NCI-H526 treated with DMSO at 0.1 percent for 48 hours (cell line): ENCODE data around the gene CHST3.
A peak's percentile ranks its signal among the peaks of the same experiment; 100 is the strongest.
"Not testable (repeated sequence)": the region's sequence is repeated elsewhere in the genome, so short reads cannot be mapped to it uniquely, and the experiment has no call there.

Source experiments
- DNase-seq: peaks from one replicate; lab custom pipeline; 2025; lab: John Stamatoyannopoulos, UW

The CHST3 gene

DNA sequence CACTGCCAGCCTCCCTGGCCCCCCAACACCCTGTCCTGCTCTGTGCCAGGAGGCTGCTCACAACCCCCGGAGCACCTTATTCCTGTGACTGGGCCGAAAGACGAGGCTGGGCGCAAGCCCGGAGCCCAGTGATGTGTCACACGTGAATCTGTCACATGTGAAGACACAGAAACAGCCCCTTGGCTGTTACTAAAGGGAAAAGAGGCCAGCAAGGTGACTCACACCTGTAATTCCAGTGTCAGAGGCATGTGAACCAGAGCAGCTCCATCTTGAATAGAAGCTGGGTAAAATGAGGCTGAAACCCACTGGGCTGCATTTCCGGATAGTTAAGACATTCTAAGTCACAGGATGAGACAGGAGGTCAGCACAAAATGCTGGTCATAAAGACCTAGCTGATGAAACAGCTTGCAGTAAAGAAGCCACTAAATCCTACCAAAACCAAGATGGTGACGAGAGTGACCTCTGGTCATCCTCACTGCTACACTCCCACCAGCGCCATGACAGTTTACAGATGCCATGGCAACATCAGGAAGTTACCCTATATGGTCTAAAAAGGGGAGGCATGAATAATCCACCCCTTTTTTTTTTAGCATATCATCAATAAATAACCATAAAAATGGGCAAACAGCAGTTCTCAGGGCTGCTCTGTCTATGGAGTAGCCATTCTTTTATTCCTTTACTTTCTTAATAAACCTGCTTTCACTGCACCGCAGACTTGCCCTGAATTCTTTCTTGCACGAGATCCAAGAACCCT lies 68.4 kb downstream of the CHST3 start:
- DNase-seq: not testable (repeated sequence)

DNA sequence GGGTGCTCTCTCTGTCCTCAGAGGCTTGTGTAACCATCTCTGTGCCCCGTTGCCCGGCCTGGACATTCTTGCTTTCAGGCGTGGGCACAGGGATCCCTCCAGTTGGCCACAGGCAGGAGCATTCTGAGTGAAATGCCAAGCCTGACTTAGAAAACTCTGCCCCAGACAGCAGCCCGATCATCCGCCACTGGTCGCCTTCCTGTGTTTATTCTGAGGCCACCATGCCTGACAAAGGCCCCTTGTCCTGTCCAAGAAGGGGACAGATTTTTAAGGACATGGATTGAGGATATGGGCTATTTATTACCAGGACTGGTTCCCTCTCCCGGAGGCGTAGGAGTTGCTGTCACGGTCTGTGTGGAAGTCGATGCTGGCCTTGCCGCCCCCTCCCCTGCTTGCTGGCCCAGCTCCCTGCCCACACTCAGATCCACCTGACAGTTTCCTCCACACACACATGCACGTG lies 69.9 kb downstream of the CHST3 start:
- DNase-seq: no peak

DNA sequence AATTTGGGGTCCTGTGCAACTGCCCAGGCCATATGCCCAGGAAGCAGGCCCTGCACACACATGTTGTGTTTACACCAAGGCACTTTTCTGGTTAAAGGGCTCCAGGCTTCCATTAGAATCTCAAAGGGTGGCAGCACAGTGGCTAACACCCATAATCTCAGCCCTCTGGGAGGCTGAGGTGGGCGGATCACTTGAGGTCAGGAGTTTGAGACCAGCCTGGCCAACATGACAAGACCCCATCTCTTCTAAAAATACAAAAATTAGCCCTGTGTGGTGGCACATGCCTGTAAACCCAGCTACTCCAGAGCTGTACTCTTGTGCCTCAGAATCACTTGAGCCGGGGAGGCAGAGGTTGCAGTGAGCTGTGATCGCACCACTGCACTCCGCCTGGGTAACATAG lies 70.6 kb downstream of the CHST3 start:
- DNase-seq: no peak

DNA sequence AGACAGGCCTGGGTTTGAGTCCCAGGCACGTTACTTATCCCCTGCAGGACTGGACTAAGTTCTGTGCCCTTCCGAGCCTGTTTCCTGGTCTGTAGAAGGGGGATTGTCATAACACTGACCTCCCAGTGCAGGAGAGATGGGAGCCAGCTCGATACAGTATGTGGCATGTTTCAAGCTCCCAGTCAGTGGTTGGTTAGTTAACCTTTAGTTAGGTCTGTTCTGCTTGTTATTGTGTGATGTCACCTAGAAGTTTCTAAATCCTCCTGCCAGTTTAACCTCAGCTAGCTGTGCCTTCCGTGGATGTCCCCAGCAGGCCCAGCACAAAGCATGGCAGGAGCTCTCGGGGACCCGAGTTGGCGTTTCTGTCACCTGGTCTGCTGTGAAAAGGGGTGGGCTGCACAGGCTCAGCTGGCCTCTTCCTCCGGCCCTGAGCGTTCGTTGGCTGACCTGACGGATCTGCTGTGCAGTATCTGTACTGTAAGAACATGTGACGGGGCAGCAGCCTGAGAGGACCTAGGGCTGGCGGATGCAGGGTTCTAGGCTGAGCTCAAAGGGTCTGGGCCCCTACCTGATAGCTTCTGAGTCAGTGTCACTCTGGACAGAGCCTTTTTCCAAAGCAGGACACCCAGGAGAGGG lies 71.2 kb downstream of the CHST3 start:
- DNase-seq: no peak

DNA sequence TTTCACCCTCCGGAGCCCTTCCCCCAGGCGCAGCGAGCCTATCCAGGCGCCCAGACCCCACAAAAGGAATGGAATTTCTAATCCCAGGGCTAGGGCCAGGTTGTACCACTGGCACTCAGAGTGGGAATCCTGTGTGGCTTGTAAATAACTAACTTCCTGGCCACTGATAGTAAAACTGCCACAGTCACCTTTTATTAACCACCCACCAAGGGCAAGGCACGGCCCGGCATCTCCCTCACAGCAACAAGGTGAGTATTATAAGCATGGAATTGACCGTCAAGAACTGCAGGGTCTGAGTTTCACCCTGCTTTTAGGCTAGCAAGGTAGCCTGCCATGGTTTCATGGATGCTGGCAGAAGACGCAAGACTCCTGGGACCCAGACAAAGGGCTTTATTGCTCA lies 73.1 kb downstream of the CHST3 start:
- DNase-seq: no peak

DNA sequence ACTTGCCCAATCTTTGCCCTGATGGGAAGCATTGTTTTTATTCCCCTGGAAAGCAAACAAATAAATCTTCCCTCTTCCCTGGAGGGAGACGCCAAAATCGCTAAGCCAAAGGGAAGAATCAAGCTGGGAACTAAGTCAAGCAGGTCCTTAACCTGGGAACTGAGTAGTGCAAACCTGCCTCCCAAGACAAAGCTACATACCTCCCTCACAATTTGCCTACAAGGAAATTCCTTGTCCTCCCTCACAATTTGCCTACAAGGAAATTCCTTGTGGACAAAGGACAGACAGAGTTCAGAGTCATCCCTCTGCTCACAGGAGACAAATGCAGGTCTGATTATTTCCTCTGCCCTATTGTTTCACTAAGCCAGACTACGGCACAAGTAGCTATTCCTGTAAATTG lies 73.6 kb downstream of the CHST3 start:
- DNase-seq: no peak

DNA sequence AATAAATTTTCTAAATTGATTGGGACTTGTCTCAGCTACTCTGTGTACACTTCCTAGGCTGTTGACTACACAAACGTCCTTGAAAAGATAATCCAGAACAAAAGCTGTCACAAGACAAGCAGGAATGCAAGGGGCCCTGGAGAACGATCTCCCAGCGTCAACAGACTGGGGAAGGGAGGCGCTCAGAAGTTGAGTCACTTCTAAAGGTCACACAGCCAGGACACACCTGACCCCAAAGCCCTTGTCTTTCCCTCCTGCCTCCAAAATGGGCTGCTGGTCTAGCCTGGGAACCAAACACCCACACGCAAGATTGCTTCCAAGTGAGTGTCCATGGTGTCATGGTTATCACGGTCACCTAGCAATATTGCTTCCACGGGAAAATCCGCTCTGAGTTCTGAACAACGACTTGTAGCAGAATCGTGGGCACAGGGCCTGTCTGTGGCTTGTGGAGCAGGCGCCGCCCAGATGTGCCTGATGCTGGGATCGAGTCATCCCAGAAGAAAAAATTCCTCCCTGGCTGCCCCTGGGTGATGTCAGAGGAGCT lies 74.3 kb downstream of the CHST3 start:
- no peak for DNase-seq

DNA sequence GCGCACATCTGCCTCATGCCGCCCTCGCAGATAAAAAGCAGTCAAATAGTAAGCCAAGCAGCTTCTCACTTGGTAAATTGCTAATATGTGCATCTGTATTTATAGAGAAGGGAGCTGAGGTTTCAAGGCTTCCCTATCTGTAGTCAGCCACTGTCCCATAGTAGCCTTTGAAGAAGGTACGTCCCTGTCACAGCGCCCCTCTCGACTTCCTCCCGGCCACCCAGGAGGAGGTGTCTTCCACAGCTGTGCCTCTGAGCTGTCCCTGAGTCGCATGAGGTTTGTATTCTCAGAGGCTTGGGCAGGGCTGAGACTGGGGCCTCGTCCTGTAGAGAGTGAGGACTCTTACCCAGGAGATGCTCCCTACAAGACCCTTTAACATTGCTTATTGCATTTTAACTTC lies 75.2 kb downstream of the CHST3 start:
- DNase-seq: no peak

DNA sequence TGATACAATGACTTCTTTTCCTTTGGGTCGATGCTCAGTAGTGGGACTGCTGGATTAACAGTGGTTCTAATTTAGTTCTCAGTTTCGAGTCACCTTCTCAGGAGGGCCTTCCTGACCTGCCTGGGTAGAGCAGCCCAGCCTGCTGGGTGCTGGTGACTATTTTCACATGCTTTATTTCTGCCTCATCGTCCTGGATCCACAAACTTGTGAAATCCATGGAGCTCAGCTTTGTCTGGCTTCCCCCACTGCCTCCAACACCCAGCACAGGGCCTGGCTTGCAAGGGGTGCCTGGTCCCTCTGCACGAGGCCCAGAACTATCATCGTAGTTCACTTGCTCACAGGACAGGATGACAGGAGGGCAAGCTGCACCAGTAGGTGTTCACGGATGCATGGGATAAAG lies 77.3 kb downstream of the CHST3 start:
- DNase-seq: no peak

DNA sequence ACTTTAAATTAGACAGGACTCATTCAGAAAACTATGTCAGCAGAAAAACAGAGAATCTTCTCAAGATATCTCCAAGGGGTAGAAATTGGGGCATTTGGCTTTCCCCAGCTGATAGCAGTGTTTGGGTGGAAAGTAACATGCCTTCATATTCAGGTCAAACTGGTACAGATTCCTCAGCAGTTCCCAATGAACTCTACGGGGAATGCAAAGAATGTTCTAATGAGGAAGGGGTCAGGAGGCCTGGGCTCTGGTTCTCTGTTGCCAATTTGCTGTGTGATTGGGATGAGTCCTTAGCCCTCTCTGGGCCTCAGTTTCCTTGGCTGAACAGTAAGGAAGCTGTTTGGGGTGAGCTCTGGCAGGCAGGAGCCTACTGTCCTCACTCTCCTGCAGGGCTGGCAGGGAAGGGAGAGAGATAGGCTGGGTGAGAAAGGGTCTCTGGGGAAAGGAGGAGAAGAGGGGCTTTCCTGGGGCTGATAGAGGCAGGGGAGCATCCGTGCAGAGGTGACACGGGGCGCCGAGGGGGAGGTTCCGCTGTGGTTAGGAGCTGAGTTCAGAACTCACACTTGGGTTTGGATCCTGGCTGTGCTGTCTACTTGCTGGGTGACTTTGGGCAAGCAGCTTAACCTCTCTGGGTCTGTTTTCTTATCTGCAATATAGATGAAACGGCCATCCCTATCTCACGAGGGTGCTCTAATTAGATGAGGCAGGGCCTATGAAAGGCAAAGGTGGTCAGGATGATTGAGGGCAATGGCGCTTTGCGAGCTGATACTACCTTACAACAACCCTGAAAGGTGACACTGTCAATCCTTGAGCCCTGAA lies 79.0 kb downstream of the CHST3 start:
- no peak for DNase-seq

DNA sequence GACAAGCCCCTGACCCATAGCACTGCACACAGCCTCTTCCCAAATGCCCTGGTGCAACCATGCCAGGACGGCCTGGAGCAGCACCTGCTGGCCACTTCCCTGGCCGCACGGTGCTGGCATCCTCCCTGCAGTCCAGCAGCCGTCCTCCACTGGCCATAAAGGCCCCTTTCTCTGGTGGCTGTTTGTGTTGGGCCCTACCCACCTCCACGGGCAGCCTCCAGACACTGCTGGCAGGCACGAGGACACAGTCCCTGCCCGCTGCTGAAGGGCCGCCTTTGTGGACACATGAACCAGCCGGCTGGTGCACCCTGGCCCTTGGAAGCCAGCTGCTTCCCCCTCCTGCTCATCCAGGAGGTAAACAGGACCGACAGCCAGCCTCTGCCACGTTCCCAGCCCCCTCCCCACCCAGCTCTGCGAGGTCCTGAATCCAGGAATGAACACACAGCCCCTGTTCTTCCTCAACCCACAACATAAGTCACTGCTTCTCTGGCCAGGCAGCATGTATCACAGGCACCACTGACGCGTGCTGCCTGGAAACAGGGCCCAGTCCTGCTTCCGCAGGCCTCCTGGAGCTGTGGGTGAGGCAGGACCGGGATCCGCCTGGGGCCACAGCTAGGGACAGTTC lies 80.3 kb downstream of the CHST3 start:
- DNase-seq: no peak

DNA sequence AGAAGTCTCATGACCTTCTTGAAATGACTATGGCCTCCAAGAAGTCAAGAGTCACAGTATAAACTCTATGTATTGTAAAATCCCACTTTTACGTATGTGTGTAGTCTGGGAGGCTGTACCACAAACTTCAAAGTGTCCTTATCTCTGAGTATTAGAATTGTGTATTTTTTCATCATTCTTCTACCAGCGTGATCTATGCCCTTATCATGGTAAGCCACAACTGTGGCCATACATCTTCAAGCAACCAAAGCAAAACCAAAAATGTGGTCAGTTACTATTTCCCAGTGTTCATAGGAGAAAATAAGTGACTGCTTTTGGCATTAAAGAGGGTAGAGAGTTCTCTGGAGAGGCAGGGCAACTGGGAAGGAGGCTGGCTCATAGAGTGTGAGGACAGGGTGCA lies 81.4 kb downstream of the CHST3 start:
- DNase-seq: no peak

DNA sequence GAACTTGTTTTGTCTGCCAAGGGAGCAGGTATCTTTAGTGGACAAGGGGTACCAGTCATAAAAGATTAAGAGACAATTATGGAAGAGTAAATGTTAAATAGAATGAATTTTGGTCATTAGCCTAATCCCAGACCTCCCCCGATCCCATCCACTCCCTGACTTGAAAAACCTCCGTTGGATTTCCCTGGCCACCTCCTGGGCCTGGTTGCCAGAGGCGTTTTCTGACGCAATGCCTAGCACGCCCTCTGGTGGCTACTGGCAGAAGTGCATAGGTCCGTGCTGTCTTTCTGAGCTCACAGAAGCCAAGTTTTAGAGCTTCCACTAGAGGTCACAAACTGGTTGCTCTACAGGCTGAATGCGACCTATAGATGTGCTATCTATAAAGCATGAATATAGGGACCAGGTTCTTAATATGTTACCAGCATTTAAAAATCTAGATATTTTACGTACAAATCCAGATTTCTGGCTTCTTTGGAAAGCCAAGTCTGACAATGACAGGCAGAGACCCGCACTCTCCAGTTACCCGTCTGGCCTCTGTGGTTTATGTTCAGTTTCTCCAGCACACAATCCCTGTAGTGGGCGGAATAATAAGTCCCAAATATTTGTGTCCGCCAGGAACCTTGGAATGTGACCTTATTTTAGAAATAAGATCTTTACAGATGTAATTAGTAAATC lies 84.4 kb downstream of the CHST3 start:
- peak; percentile 73 for DNase-seq

DNA sequence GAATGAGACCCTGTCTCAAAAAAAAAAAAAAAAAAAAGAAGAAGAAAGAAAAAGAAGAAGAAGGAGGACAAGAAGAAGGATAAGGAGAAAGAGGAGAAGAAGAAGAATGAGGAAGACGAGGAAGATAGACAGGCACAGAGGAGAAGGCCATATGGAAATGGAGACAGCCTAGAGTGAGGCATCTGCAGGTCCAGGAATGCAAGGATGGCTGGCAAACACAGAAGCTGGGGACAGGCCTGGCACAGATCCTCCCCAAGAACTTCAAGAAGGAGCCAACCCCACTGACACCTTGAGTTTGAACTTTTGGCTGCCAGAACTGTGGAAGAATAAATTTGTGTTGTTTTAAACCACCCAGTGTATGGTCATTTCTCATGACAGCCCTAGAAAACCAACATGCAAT lies 85.3 kb downstream of the CHST3 start:
- DNase-seq: no peak

DNA sequence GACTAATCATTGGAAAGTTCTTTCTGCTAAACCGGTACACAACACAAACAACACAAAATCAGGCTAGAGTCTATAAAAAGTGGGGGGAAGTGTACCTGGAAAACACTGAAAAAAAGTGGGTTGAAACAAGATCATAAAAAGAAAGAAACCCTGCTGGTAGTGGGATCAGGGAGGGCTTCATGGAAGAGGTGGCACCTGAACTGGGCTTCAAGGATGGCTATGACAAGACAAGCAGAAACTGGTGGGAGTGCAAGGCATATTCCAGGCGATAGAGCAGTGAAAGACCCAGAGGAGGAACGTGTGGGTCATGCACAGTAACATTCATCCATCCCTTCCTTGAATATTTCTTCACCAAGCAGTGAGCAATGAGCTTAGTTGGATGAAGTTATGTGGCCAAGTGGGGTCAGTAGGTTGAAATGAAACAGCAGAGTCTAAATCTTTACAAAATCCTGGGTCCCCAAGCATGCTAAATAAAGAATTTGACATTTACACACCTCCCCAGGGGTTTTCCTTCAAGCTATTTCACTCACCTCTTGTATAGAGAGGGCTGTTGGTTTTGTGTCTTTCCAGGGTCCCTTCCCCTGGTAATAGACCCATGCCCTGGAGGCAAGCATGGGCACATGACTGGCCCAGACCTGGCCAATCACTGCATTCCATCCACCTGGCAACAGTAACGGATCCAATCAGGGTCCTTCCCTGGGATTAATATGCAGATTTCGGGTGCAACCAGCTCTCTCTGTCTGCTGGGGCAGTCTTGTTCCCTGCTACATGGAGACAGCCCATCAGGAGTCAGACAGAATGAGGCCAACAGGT lies 86.0 kb downstream of the CHST3 start:
- no peak for DNase-seq

DNA sequence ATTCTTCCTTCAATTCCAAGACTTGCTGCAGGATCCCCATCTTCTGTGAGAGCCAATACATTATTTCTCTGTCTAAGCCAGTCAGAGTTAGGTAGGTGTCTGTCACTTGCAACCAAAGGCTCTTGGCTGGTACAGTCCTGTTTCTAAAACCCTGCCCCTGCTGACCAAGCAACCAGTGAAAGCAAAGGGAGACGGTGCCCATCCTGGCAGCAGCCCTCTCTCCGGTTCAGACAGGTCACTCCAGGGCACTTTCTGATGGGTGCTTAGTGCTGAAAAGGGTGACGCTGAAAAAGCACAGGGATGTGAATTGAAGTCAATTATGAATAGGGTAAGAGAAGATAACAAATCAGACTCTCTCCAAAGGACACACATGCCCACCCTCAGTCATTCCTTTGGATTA lies 86.7 kb downstream of the CHST3 start:
- no peak for DNase-seq

DNA sequence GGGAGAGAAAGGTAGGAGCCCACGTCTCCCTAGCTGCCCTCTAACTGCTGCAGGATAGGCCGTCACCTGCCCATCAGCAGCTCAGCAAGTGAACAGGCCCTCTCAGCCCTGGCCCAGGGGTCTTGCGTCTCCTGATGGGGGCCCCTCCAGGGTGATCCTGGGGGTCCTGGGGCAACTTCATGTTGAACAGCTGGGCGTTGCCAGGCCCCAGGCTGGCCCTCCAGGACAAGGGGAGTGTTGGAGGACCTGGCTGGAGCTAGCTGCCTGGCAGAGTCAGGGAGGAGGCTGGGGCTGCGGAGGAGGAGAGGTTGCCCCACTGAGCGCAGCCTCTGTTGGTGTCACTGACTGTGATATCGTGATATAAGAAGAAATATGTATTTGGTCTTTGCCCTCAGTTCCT lies 89.5 kb downstream of the CHST3 start:
- no peak for DNase-seq

DNA sequence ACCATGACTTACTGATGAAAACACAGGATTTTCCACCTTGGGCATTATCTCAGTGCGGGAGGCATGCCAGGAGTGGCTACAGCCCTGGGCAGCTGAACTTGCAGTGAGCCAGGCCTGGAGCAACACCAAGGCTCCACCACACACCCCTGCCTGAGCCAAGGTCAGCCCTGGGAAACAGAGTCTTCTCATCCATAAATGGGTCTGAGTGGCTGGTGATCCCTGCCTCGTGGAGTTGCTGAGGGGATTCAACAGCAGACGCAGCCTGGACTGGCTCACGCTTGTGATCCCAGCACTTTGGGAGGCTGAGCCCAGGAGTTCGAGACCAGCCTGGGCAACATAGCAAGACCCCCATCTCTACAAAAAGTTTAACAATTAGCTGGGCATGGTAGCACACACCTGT lies 91.9 kb downstream of the CHST3 start:
- no peak for DNase-seq

DNA sequence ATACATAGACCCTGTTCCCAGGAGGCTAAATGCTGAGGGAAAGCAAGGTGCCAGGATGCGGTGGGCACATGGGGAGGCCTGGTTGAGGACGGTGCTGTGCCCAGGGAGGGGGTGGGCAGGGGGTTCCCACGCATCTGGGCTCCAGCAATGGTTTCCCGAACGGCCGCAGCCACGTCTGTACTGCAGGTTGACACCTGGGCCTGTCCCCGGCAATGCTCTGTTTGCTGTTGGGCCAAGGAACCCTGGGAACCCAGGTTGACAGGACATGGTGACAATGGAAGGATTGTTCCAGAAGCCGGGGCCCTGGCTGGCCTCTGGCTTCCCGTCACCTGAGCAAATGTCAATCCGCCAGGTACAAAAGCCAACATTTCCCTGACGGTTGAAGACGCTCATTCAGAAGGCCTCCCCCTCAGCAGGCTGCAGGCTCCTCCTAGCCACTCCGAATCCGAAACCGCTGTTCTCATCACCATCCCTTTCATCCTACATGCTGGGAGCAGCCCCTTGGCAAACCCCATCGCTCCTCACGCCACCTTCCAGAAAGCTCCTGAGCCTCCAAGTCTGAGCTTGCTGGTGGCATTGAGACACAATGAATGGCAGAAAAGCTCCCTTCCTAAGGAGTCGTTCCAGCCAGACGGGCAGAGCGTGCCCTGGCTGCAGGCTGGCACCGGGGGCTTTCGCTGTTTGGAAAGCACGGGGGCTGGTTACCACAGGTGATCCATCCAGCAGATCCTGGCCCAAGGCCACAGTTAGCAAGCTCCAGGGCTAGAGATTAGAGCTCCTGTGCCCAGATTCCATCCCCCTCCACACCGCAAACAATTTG lies 92.9 kb downstream of the CHST3 start:
- no peak for DNase-seq

DNA sequence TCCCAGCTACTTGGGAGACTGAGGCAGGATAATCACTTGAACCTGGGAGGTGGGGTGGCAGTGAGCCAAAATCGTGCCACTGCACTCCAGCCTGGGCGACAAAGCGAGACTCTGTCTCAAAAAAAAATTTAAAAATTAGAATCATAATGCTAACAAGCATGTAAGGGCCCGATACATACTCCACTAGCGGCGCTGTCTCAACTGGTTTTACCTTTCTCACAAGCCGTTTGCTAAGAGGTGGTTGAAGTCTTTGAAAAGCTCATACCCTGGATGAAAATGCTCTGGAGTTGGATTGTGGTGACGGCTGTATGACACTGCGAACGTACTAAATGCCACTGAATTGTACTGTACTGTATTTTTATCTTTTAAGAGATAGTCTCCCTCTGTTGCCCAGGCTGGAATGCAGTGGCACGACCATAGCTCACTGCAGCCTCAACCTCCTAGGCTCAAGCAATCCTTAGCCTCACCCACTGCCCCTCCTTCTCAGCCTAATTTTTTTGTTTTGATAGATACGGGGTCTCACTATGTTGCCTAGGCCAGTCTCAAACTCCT lies 94.2 kb downstream of the CHST3 start:
- no peak for DNase-seq
